Ishikawa (cell line): ENCODE measurements around the gene MEGF6.

Experiments
- CEBPB ChIP-seq: IDR thresholded peaks from 2 replicates; pipeline ENCODE4 v1.6.1; 2012
- CREB1 ChIP-seq: IDR thresholded peaks from 2 replicates; pipeline ENCODE4 v1.6.1; 2012; ENCODE audit warnings: low read depth
- EGR1 ChIP-seq: IDR thresholded peaks from 2 replicates; pipeline ENCODE4 v1.6.1; 2012
- EP300 ChIP-seq: IDR thresholded peaks from 2 replicates; pipeline ENCODE4 v1.6.1; 2012; ENCODE audit warnings: borderline replicate concordance
- FOXM1 ChIP-seq: IDR thresholded peaks from 2 replicates; pipeline ENCODE4 v1.6.1; 2012; ENCODE audit warnings: low read depth, borderline replicate concordance
- NFIC ChIP-seq: IDR thresholded peaks from 2 replicates; pipeline ENCODE4 v1.6.1; 2012
- RAD21 ChIP-seq: IDR thresholded peaks from 2 replicates; pipeline ENCODE4 v1.6.1; 2012; ENCODE audit warnings: low read depth
- REST ChIP-seq: IDR thresholded peaks from 2 replicates; pipeline ENCODE4 v1.6.1; 2012; ENCODE audit warnings: low read depth, mild to moderate bottlenecking
- TAF1 ChIP-seq: IDR thresholded peaks from 2 replicates; pipeline ENCODE4 v1.6.1; 2012; ENCODE audit warnings: low read depth, mild to moderate bottlenecking
- TCF12 ChIP-seq: IDR thresholded peaks from 2 replicates; pipeline ENCODE4 v1.6.1; 2012; ENCODE audit warnings: low read depth
- TEAD4 ChIP-seq: IDR thresholded peaks from 2 replicates; pipeline ENCODE4 v1.6.1; 2012
- YY1 ChIP-seq: IDR thresholded peaks from 2 replicates; pipeline ENCODE4 v1.6.1; 2012; ENCODE audit warnings: low read depth
- ZBTB7A ChIP-seq: IDR thresholded peaks from 2 replicates; pipeline ENCODE4 v1.6.1; 2012; ENCODE audit warnings: low read depth
- TF ChIP-seq, protein P1 (sequence below): IDR thresholded peaks from 2 replicates; pipeline ENCODE4 v1.6.1; 2012
- TF ChIP-seq, protein P2 (sequence below): IDR thresholded peaks from 2 replicates; pipeline ENCODE4 v1.6.1; 2012

MEGF6 gene

DNA sequence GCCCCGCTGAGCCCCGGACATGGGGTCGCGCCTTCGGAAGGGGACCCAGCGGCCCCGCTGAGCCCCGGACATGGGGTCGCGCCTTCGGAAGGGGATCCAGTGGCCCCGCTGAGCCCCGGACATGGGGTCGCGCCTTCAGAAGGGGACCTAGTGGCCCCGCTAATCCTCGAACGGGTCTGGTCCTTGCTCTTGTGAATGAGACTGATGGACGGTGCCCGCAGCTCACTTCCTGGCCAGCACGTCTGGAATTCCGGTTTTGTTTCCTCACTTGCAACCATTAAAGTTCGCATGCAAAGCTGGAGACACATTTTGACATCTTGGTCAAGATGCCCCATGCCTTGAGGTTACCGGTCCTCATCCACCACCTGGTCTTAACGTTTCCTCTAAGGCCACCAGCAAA is 33.0 kb upstream of the MEGF6 start:
- TF ChIP-seq RAD21 (no peak), TCF12 (no peak), TEAD4 (no peak), EP300 (no peak), CREB1 (no peak)

- TF ChIP-seq NFIC (no peak), CEBPB (no peak), RAD21 (no peak), FOXM1 (no peak), TAF1 (no peak), EP300 (no peak), CREB1 (no peak), YY1 (no peak), EGR1 (no peak), TEAD4 (no peak), REST (no peak)
- TF ChIP-seq, protein P1, sequence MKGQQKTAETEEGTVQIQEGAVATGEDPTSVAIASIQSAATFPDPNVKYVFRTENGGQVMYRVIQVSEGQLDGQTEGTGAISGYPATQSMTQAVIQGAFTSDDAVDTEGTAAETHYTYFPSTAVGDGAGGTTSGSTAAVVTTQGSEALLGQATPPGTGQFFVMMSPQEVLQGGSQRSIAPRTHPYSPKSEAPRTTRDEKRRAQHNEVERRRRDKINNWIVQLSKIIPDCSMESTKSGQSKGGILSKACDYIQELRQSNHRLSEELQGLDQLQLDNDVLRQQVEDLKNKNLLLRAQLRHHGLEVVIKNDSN = no peak
- TF ChIP-seq, protein P2, sequence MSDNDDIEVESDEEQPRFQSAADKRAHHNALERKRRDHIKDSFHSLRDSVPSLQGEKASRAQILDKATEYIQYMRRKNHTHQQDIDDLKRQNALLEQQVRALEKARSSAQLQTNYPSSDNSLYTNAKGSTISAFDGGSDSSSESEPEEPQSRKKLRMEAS = no peak
Measured at GRCh38 chr1:3642919-3643675, 31.8 kb upstream of the MEGF6 start.

DNA sequence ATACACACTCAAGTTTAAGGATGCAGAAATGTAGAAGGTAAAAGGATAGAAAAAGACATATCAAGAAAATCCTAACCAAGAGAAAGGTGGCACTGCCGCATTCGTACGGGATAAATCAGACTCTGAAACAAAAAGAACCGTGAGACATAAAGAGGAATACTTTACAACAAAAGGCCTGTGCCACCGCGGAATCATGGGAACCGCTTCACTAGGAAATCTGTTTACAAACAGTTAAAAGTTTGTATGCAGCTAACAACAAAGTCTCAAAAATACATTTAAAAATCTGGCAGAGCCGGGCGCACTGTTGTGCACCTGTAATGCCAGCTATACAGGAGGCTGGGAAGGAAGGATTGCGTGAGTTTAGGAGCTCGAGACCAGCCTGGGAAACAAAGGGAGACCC is 30.5 kb upstream of the MEGF6 start:
- TF ChIP-seq, protein P1 = no peak
- TF ChIP-seq TCF12 = no peak
- no peak for TF ChIP-seq EP300
- TF ChIP-seq FOXM1 = no peak
- TF ChIP-seq NFIC = no peak
- TF ChIP-seq, protein P2 = no peak
- no peak for TF ChIP-seq CREB1
- TF ChIP-seq ZBTB7A = no peak
- no peak for TF ChIP-seq RAD21
- TF ChIP-seq TAF1 = no peak
- TF ChIP-seq REST = no peak
- TF ChIP-seq CEBPB = no peak
- TF ChIP-seq YY1 = no peak

DNA sequence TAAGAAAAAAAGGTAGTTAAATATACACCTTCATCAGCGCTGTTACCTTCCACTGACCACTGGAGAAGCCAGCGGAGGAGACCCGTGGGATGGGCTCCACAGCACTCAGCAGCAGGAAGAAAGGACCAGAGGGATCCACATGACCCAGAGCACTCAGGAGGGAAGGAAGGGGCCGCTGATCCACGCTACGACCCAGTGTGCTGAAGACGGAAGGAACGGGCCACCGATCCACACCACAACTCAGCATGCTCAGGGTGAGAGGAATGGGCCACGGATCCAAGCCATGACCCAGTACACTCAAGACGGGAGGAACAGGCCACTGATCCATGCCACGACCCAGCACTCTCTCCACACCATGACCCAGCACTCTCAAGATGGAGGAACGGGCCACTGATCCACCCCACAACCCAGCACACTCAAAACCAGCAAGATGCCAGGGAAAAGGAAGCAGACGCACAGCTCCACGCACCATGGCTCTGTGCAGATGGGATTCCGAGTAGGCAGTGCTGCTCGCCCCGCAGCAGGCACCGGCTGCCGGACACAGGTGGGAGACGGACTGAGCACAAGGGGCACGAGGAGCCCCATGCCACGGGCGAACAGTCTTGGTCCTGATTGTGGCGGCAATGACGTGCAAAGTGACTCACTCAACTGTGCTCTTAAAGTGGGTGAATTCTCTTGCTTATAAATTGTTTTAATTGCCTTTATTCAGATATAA is 29.9 kb upstream of the MEGF6 start:
- TF ChIP-seq REST (no peak), EP300 (no peak), NFIC (no peak), YY1 (no peak), ZBTB7A (no peak), TEAD4 (no peak)
- TF ChIP-seq, protein P2 = no peak
- TF ChIP-seq, protein P1 = no peak
